NCI-H1105 treated with DMSO at 0.1 percent for 48 hours (cell line): Measurements from ENCODE around the gene ZBED4.

Experiments used
- DNase-seq: peaks from one replicate; lab custom pipeline; 2025; lab: John Stamatoyannopoulos, UW

ZBED4 gene

GRCh38 chr22:49900441-49901230 lies 47.0 kb downstream of the ZBED4 start:
- no peak for DNase-seq

- no peak for DNase-seq
Measured at GRCh38 chr22:49901457-49901856, 47.8 kb downstream of the ZBED4 start.

GRCh38 chr22:49903322-49904039 lies 49.8 kb downstream of the ZBED4 start:
- peak; percentile 83 for DNase-seq

GRCh38 chr22:49904040-49904369 lies 50.4 kb downstream of the ZBED4 start:
- DNase-seq: no peak

- no peak for DNase-seq
Measured at GRCh38 chr22:49905465-49905864, 51.8 kb downstream of the ZBED4 start.

- DNase-seq: no peak
Measured at GRCh38 chr22:49906071-49906798, 52.6 kb downstream of the ZBED4 start.

GRCh38 chr22:49906799-49907290 lies 53.2 kb downstream of the ZBED4 start:
- DNase-seq: no peak

GRCh38 chr22:49907807-49908206 lies 54.2 kb downstream of the ZBED4 start:
- DNase-seq: no peak

GRCh38 chr22:49909476-49910205 lies 56.0 kb downstream of the ZBED4 start:
- no peak for DNase-seq

- no peak for DNase-seq
Measured at GRCh38 chr22:49910229-49911155, 56.8 kb downstream of the ZBED4 start.

GRCh38 chr22:49911881-49912625 lies 58.4 kb downstream of the ZBED4 start:
- DNase-seq: no peak

- no peak for DNase-seq
Measured at GRCh38 chr22:49913026-49913425, 59.4 kb downstream of the ZBED4 start.

- no peak for DNase-seq
Measured at GRCh38 chr22:49913446-49913845, 59.8 kb downstream of the ZBED4 start.

GRCh38 chr22:49914256-49914655 lies 60.6 kb downstream of the ZBED4 start:
- DNase-seq: no peak

GRCh38 chr22:49915610-49916009 lies 62.0 kb downstream of the ZBED4 start:
- no peak for DNase-seq

GRCh38 chr22:49916831-49917230 lies 63.2 kb downstream of the ZBED4 start:
- no peak for DNase-seq

- peak; percentile 93 for DNase-seq
Measured at GRCh38 chr22:49917974-49918910, 64.6 kb downstream of the ZBED4 start, which contains the start of the genes ALG12 and CRELD2. ALG12 (minus strand) TSS chr22:49918438; CDS start chr22:49913765, 4,673 bp downstream. CRELD2 (plus strand) TSS chr22:49918634; CDS start chr22:49918770, 136 bp downstream.
